Astrocyte of the cerebellum (primary cell): ENCODE measurements around the gene AKT3.

ENCODE experiments used
- DNase-seq: peaks from one replicate; pipeline ENCODE4 v3.0.0-alpha.2; 2011; ENCODE audit warnings: low read depth
- H3K4me3 ChIP-seq: 2 replicates; pipeline ENCODE4 v1.5.1; 2011; ENCODE audit warnings: mild to moderate bottlenecking, low read depth, low read length, moderate library complexity
- in situ Hi-C: cut with HindIII; loops from 2 replicates; pipeline ENCODE4 v1.10.0; 2017; ENCODE audit warnings: low sequenced_read_pairs
- TF ChIP-seq, protein P1 (sequence below): IDR thresholded peaks from 2 replicates; pipeline ENCODE4 v1.5.1; 2012; ENCODE audit warnings: low read length, low read depth, moderate library complexity, mild to moderate bottlenecking; ENCODE audit errors: missing control alignments

The AKT3 gene

DNA sequence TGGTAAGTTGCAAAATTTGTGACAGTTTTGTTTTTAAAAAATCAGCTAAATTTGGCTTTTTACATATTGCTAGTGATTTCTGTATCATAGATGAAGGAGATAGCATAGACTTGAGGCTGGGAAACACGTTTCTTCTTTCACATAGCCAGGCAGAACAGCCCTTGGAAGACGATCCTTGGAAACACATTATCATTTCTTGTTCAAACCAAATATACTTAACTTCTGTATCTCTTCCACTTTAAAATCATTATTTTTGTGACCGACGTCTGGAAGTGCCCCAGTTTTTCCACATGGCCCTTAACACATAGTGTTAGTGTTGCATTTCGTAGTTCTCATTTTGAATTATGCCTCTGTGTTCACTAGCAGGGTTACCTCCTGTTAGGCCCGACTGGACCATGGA, 400.7 kb downstream of the AKT3 start:
- no peak for DNase-seq
- in situ Hi-C loops: no loop called here
- H3K4me3 ChIP-seq: no peak overlapping the region
- TF ChIP-seq, protein P1, sequence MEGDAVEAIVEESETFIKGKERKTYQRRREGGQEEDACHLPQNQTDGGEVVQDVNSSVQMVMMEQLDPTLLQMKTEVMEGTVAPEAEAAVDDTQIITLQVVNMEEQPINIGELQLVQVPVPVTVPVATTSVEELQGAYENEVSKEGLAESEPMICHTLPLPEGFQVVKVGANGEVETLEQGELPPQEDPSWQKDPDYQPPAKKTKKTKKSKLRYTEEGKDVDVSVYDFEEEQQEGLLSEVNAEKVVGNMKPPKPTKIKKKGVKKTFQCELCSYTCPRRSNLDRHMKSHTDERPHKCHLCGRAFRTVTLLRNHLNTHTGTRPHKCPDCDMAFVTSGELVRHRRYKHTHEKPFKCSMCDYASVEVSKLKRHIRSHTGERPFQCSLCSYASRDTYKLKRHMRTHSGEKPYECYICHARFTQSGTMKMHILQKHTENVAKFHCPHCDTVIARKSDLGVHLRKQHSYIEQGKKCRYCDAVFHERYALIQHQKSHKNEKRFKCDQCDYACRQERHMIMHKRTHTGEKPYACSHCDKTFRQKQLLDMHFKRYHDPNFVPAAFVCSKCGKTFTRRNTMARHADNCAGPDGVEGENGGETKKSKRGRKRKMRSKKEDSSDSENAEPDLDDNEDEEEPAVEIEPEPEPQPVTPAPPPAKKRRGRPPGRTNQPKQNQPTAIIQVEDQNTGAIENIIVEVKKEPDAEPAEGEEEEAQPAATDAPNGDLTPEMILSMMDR: no peak

DNA sequence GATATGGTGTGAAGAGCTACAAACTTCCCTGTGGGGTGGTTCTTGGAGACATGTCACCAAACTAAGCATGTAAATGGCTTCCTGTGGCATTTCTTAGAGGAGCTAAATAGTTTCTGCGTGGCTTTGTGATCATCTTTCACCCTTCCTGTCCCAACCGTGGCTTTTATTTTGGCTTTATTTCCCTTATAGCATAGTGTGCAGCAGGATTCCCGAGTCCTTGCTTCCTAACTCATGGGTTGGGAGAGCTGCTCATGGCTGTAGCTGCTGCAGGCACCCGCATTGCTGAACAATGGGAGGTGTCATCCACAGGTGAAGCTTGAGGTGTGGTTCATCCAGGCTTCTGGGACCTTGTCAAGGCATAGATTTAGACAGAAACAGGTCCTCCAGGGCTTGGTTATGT, 402.2 kb downstream of the AKT3 start:
- no peak for DNase-seq
- no peak overlapping the region for H3K4me3 ChIP-seq
- in situ Hi-C loops: no loop called here
- TF ChIP-seq, protein P1: no peak

DNA sequence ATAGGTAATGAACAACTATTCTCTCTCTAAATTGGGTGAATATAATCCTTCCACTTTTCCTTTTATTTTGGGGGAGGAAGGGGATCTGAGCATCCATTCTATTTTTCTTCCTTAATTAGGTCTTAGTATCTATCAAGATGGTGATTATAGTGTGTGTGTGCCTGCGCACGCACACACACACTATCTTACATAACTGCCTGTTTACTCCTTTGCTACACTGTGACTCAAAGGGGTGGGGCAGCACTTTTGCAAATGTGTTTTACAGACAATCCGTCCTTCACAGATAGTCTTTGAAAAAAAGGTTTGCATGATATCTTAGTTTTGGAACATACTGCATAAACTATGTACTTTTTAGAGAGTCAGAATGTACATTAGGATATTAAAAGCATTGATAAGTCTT, 402.7 kb downstream of the AKT3 start:
- TF ChIP-seq, protein P1: no peak
- DNase-seq: no peak
- in situ Hi-C loops: no loop called here
- H3K4me3 ChIP-seq: no peak overlapping the region

DNA sequence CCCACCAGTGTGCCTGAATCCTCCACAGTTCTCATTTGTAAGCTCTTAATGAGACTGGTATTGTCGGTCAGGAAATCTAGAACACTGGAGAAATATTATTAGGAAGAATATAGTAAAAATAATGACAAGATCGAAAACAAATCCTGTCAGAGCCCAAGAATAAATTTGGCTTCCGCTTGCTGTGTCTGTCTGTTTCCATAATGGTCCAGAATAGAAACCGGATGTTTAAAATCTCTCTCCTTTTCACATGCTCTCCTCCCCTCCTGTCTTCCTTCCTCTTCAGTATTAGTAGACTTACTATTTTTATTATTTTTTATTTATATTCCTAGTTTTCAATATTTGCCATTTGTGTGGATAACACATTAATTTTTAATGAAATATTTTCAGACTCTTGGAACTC, 406.5 kb downstream of the AKT3 start:
- no peak for DNase-seq
- no peak overlapping the region for H3K4me3 ChIP-seq
- TF ChIP-seq, protein P1: no peak
- in situ Hi-C loops: no loop called here

DNA sequence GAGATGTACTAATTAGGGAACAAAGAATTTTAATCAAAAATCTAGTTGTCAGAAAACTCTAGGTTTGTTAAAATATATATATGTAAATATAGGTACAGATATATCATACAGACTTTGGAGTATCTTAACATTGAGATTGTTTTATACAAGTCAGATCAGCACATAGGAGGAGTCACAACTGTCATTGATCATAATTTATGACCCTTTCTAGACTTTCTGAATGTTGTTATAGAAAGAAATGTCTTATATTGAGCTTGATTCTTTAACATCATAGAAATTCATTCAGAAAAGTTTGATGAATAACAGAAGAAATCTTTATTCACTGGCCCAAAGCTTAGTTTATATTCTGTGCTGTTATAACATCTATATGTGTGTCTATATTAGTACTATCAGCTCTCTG, 408.4 kb downstream of the AKT3 start:
- DNase-seq: no peak
- in situ Hi-C loops: no loop called here
- H3K4me3 ChIP-seq: no peak overlapping the region
- TF ChIP-seq, protein P1: no peak

DNA sequence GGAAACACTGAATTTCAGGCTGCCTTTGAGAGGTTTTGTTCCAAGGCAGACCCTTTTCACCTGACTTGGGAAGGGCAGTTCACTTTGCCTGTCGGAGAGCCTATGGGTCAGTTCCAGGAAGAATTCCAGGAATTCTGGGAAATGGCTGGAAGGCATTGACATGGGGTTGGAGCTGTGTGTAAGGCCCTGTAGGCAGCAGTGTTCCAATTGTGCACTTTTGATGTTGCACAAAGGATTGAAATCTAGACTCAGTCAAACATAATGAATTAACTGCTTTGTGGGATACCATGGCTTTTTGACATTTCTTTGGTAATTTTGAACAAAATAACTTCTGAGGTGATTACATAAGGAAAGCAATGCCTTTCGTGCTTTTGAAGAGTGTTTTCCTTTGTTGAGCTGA, 409.6 kb downstream of the AKT3 start:
- no peak overlapping the region for H3K4me3 ChIP-seq
- in situ Hi-C loops: no loop called here
- TF ChIP-seq, protein P1: no peak
- no peak for DNase-seq

DNA sequence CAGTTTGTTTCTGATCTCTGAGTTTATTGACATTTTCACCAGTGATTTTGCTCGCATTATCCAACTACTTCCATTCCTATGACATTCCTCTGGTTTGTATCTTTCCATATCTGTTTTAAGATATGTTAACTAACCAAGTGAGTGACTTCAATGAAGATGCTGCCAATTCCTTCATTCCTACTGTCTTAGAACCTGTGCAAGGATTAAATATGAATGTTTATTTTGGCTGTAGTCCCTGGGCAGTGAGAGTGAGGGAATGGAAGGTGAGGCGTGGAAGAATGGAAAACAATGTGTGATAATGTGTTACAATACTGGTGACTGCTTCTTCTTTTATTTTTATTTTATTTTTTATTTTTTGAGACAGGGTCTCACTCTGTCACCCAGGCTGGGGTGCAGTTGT, 411.2 kb downstream of the AKT3 start:
- H3K4me3 ChIP-seq: no peak overlapping the region
- in situ Hi-C loops: no loop called here
- no peak for DNase-seq
- TF ChIP-seq, protein P1: no peak
